K562 (cell line): ENCODE measurements around the gene GNAZ. TPM values are rescaled to one million over a fixed set of nuclear protein-coding genes. Genes with fewer than 3 reads are reported as not detected.

Experiments used
- ATAC-seq: fragments of 200-7000 bp; cut with Tn5 transposase; 3 replicates; pipeline ENCODE4 v1.9.1; 2020; ENCODE audit warnings: moderate library complexity
- BruUV-seq: library from RNA; stranded (reverse); fragments of 400-500 nt; replicated peaks from 2 replicates; lab custom pipeline; 2021; lab: Mats Ljungman, UMichigan
- CTCF ChIA-PET: fragments of 300-600 bp; formaldehyde crosslinking; extraction: SDS; loops from one replicate; lab custom pipeline; 2021; ENCODE audit warnings: low intra/inter-chr PET ratio; lab: Yijun Ruan, JAX
- POLR2A ChIA-PET: fragments of 300-600, 350-650 bp; sonication (Branson Sonifier 250); formaldehyde crosslinking; extraction: SDS; loops from one replicate; lab custom pipeline; 2021; ENCODE audit warnings: antibody characterized with exemption, inconsistent platforms; lab: Yijun Ruan, JAX
- DNase-seq, 4 experiments: peaks; one replicate each; pipeline versions ENCODE4 v3.0.0 to v3.0.0-alpha.2; 2011 to 2018; ENCODE audit warnings: low spot score in 3 of 4, mixed read lengths in 3 of 4; ENCODE audit errors: extremely low read depth in 1 of 4
- FAIRE-seq: peaks from 2 replicates; lab custom pipeline; 2011; peaks lifted over from hg19 to GRCh38; lab: Jason Lieb, UNC
- H2AFZ ChIP-seq: 2 replicates; pipeline ENCODE4 v1.6.0; 2011; ENCODE audit warnings: low read depth, low read length, control low read depth, inconsistent platforms
- H3K27ac ChIP-seq: fragments of 200-600 bp; 3 replicates; pipeline ENCODE4 v1.8.0; 2011; ENCODE audit warnings: low read depth, mild to moderate bottlenecking, control low read depth, inconsistent platforms, low read length, moderate library complexity, mixed read lengths; ENCODE audit errors: extremely low read depth
- H3K27me3 ChIP-seq, 2 experiments: fragments of 300-600 bp in 1 of 2; 2 replicates in 1 of 2; 3 replicates in 1 of 2; pipeline versions ENCODE4 v1.6.0 to v1.8.0; 2011; ENCODE audit warnings: inconsistent platforms in 2 of 2, low read length in 2 of 2, mild to moderate bottlenecking in 1 of 2, mixed read lengths in 1 of 2, moderate library complexity in 1 of 2; ENCODE audit not compliant: control insufficient read depth in 2 of 2, insufficient read depth in 2 of 2
- H3K36me3 ChIP-seq: fragments of 300-600 bp; 3 replicates; pipeline ENCODE4 v1.8.0; 2011; ENCODE audit warnings: mild to moderate bottlenecking, low read length, inconsistent platforms; ENCODE audit not compliant: control insufficient read depth, insufficient read depth
- H3K4me1 ChIP-seq, 2 experiments: fragments of 200-600 bp in 1 of 2; replicated peaks in 1 of 2; 2 replicates in 1 of 2; 3 replicates in 1 of 2; pipeline versions ENCODE4 v1.5.1 to v1.8.0; 2011; ENCODE audit warnings: inconsistent platforms in 2 of 2, low read length in 2 of 2, mild to moderate bottlenecking in 1 of 2, mixed read lengths in 1 of 2, moderate library complexity in 1 of 2; ENCODE audit not compliant: control insufficient read depth in 2 of 2, insufficient read depth in 2 of 2
- H3K4me2 ChIP-seq: 2 replicates; pipeline ENCODE4 v1.6.1; 2011; ENCODE audit warnings: low read length, control low read depth, inconsistent platforms, mixed read lengths; ENCODE audit not compliant: insufficient read depth
- H3K4me3 ChIP-seq: fragments of 200-600 bp; sonication (generic), shearing (Covaris generic); 2 replicates; pipeline ENCODE4 v1.5.1; 2016; ENCODE audit warnings: control low read depth, inconsistent platforms
- H3K79me2 ChIP-seq: fragments of 200-600 bp; 3 replicates; pipeline ENCODE4 v1.8.0; 2011; ENCODE audit warnings: low read length, inconsistent platforms; ENCODE audit not compliant: control insufficient read depth, insufficient read depth
- H3K9ac ChIP-seq, 2 experiments: 2 replicates each; pipeline versions ENCODE4 v1.6.0 to v1.6.1; 2011; ENCODE audit warnings: low read depth in 2 of 2, low read length in 2 of 2, control low read depth in 1 of 2, inconsistent platforms in 1 of 2, mild to moderate bottlenecking in 1 of 2, mixed read lengths in 1 of 2; ENCODE audit not compliant: insufficient read depth in 1 of 2
- H3K9me1 ChIP-seq: one replicate; pipeline ENCODE4 v1.6.0; 2011; ENCODE audit warnings: inconsistent platforms, mild to moderate bottlenecking, low read length, moderate library complexity; ENCODE audit not compliant: control insufficient read depth, insufficient read depth
- H3K9me3 ChIP-seq: replicated peaks from 2 replicates; pipeline ENCODE4 v1.5.1; 2011; ENCODE audit warnings: low read depth, low read length, inconsistent platforms; ENCODE audit not compliant: control insufficient read depth, insufficient read depth
- H4K20me1 ChIP-seq: replicated peaks from 2 replicates; pipeline ENCODE4 v1.6.1; 2011; ENCODE audit warnings: low read length, inconsistent platforms, mixed read lengths; ENCODE audit not compliant: control insufficient read depth, insufficient read depth
- BDP1 ChIP-seq: IDR thresholded peaks from 3 replicates; pipeline ENCODE4 v1.6.1; 2011; ENCODE audit not compliant: insufficient read length, insufficient read depth
- BHLHE40 ChIP-seq: IDR thresholded peaks from 2 replicates; pipeline ENCODE4 v1.6.1; 2011; ENCODE audit warnings: low read length, improper control_type of control experiment
- NEUROD1 ChIP-seq: fragments of 150-350 bp; IDR thresholded peaks from 2 replicates; pipeline ENCODE4 v1.6.1; 2014; ENCODE audit warnings: borderline replicate concordance, low read length, low read depth; ENCODE audit not compliant: partially characterized antibody
- PYGO2 ChIP-seq: fragments of 450-650 bp; IDR thresholded peaks from 2 replicates; pipeline ENCODE4 v1.6.1; 2016; ENCODE audit warnings: mild to moderate bottlenecking, missing genetic modification characterization, moderate library complexity, missing compliant biosample characterization
- RBM22 ChIP-seq: fragments of 200-400 bp; formaldehyde crosslinking; IDR thresholded peaks from 2 replicates; pipeline ENCODE4 v1.6.1; 2018; ENCODE audit warnings: low read length, low read depth; ENCODE audit not compliant: poor library complexity, severe bottlenecking
- SREBF1 ChIP-seq: fragments of 150-350 bp; IDR thresholded peaks from 2 replicates; pipeline ENCODE4 v1.6.1; 2014; ENCODE audit warnings: antibody characterized with exemption, low read depth, low read length, borderline replicate concordance
- TBP ChIP-seq: optimal IDR thresholded peaks from 2 replicates; pipeline ENCODE3; 2011; ENCODE audit warnings: low read depth, low read length, improper control_type of control experiment
- THAP12 ChIP-seq: fragments of 250-450 bp; sonication (Bioruptor Pico); IDR thresholded peaks from 2 replicates; pipeline ENCODE4 v1.9.0; 2021; ENCODE audit warnings: mild to moderate bottlenecking, inconsistent platforms
- ZMIZ1 ChIP-seq, 2 experiments: fragments of 150-350 bp in 1 of 2; IDR thresholded peaks; 2 replicates each; pipeline ENCODE4 v1.6.1; 2012 to 2016; ENCODE audit warnings: low read depth in 2 of 2, low read length in 2 of 2, mild to moderate bottlenecking in 1 of 2, moderate library complexity in 1 of 2
- WGBS: fragments of 100-300 bp; shearing (Covaris generic); methylation state at CpG from one replicate; pipeline ENCODE4 v1.1.6; 2016; ENCODE audit warnings: low coverage, mixed read lengths; ENCODE audit not compliant: insufficient coverage; ENCODE audit errors: missing lambda C conversion rate; 5-methylcytosine and 5-hydroxymethylcytosine counted together
- in situ Hi-C: fragments of 300-500 bp; cut with MboI; formaldehyde crosslinking; loops from 4 replicates; pipeline ENCODE4 v1.15.0; 2018; ENCODE audit warnings: inconsistent platforms, mixed read lengths
- intact Hi-C: fragments of 100-400 bp; cut with micrococcal nuclease; formaldehyde crosslinking; loops from 2 replicates; pipeline ENCODE4 v1.14.2; 2022
- polyA plus RNA-seq, 8 experiments: library from polyadenylated mRNA; depleted of rRNA in 4 of 8; stranded (reverse) in 5 of 8; unstranded in 3 of 8; fragments of >200 nt; fragmentation: Nextera tagmentation in 2 of 8; fragmentation: Illumina TruSeq in 1 of 8; extraction: Ambion mirVana in 2 of 8; extraction: Trizol in 1 of 8; gene quantifications; 2 replicates each; pipeline versions ENCODE4 v1.2.1 to v1.2.3, GENCODE V29; 2011 to 2014; ENCODE audit warnings: inconsistent platforms in 1 of 8, missing spikeins in 1 of 8
- total RNA-seq, 7 experiments: library from RNA; depleted of rRNA in 6 of 7; stranded (reverse); fragments of >200 nt in 6 of 7; fragmentation: Illumina TruSeq in 2 of 7; extraction: Trizol in 2 of 7; gene quantifications; 2 replicates each; pipeline versions ENCODE4 v1.2.1 to v1.2.3, GENCODE V29; 2011 to 2021; ENCODE audit warnings: low replicate concordance in 1 of 7
- TF ChIP-seq, protein P1 (sequence below): fragments of 250-450 bp; sonication (Bioruptor Pico); IDR thresholded peaks from 2 replicates; pipeline ENCODE4 v1.9.0; 2021; ENCODE audit warnings: mild to moderate bottlenecking

Gene GNAZ
- total and polyA plus RNA-seq, 9 of the 15 experiments (the other 6 are each of a cell fraction or from before 2014, with no cell fraction given): 0.04 to 0.22 (median 0.13) TPM; not detected in 3

DNA sequence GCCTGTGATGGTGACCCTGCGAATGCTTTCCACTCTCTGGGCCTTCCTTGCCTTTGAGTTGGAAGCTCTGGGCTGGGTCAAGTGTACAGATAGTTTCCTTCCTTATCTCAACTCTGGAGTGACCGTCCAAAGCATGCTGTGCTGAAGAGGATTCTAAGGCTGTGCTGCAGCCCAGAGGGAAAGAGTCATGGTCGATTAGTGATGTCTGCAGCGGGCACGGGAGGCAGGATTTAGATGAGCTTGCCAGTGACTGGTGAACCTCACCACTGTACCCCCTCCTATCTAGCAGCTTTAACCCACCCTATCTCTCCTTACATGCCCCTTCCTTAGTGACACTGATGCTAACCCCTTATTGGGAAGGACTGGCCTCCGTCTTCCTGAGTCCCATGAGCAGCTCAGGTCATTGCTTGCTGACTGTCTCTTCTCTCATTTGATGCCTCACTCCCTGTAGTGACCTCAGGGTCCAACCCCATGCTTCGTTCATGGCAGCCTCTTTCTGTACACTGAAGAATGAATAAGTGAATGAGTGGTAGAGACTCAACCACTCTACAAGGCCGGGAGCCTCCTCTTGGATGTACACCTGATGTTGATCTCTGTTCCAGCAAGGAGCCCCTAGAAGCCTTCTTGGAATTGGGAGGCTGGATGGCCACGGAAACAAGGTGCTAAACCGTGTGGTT, 6.7 kb downstream of the GNAZ start:
- H3K79me2 ChIP-seq: no peaks in the 10 kb centered on the region
- in situ Hi-C loops: no loop called here
- DNase-seq: peak in 1 of 4 experiments; percentile 57
- POLR2A ChIA-PET: interaction anchor here (0.8 to 9.8 kb wide), 16 partner anchors 9 to 253 kb away, joined by 3 to 136 read pairs (median 4); no protein-coding TSS in a partner anchor
- CTCF ChIA-PET: no interaction called here
- H4K20me1 ChIP-seq: peaks cover 72% of the 10 kb centered on the region
- peaks cover 0 to 6% of the 10 kb centered on the region in 2 experiments; a peak in 1 of 5 replicates for H3K4me1 ChIP-seq
- peaks cover 38 to 92% of the 10 kb centered on the region in 2 experiments for H3K27me3 ChIP-seq
- H3K9me3 ChIP-seq: no peaks in the 10 kb centered on the region
- H3K9ac ChIP-seq: no peak overlapping the region
- intact Hi-C loops: no loop called here
- ATAC-seq: peak; percentile 4; the same call in 2 of the 3 replicates
- H3K4me3 ChIP-seq: no peak overlapping the region
- no peak overlapping the region for H3K27ac ChIP-seq
- H3K36me3 ChIP-seq: no peaks in the 10 kb centered on the region
- H2AFZ ChIP-seq: no peak overlapping the region
- peaks cover 23% of the 10 kb centered on the region for H3K9me1 ChIP-seq
- BruUV-seq: no TSS peak
- WGBS: 1% methylated on average over 10 of the region's 10 CpGs
- H3K4me2 ChIP-seq: no peak overlapping the region
- FAIRE-seq: no peak
- TF ChIP-seq PYGO2 (no peak), SREBF1 (0 out of 2 replicates have a peak, but pooled peaks have one; percentile 35), BDP1 (no peak), RBM22 (no peak), NEUROD1 (no peak), ZMIZ1 (IDR thresholded peaks at IDR 0.05; ENCODE audit: low read depth in 2 of 2, low read length in 2 of 2) (peak in 1 of 2 experiments; percentile 78; a peak in 1 of 4 replicates), BHLHE40 (0 out of 2 replicates have a peak, but pooled peaks have one; percentile 3), THAP12 (peak; percentile 47; the same call in 1 of the 2 replicates), TBP (peak; percentile 39)
- TF ChIP-seq, protein P1, sequence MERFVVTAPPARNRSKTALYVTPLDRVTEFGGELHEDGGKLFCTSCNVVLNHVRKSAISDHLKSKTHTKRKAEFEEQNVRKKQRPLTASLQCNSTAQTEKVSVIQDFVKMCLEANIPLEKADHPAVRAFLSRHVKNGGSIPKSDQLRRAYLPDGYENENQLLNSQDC (CRISPR knock-in tag): peak; percentile 68; the same call in 1 of the 2 replicates
